Activated CD4-positive, alpha-beta T cell treated with anti-CD3 and anti-CD28 coated beads for 48 hours (primary cell): Measurements from ENCODE around the gene NTN1.

Experiments used
- DNase-seq: peaks from one replicate; pipeline ENCODE4 v3.0.0-alpha.2; 2020

Gene NTN1

GRCh38 chr17:9235346-9235745 is 214.0 kb downstream of the NTN1 start:
- peak; percentile 42 for DNase-seq

DNA sequence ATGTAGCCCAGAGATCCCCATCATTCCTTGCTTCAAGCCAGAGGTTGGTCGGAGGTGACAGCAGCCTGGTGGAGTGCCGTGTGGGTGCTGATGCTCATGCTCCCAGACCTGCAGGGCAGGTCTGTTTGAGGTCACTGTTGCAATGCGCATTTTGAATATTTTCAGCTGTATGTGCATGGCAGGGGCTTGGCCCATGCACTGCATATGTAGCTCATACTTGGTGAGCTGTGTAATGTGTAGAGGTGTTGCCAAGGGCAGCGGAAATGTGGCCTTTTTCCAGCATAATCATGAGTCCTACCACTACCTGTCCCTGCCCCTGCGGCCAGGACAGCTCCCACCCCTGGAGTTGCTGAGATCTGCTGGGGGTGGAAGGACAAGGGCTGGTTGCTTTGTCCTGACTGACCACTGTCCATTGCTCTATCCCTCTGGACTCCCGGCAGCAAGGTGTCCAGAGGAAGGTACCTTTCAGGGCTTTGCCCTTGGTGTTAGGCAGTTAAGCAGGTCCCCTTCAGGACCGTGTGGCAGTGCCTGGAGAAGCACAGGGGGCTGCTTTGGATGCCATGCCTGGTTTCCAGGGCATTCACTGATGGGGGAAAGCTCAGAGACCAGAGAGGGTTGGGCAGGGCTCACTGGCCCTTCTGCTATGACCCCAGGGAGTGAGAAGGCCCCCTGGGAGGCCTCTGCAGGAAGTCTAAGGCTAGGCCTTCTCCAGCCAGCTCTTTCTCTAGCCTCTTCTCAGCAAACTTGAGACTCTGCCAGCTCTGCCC is 215.2 kb downstream of the NTN1 start:
- no peak for DNase-seq

DNA sequence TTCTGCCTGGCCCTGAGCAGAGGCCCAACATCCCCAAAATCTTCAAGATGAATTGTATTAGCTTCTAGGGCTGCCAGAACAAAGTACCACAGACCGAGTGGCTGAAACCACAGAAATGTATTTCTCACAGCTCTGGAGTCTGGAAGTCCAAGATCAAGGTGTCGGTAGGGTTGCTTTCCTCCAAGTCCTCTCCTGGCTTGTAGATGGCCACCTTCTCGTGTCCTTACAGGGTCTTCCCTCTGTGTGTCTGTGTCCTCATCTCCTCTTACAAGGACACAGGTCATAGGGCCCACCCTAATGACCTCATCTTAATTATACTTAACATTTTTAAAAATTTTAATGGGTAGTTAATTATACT is 215.7 kb downstream of the NTN1 start:
- DNase-seq = no peak

DNA sequence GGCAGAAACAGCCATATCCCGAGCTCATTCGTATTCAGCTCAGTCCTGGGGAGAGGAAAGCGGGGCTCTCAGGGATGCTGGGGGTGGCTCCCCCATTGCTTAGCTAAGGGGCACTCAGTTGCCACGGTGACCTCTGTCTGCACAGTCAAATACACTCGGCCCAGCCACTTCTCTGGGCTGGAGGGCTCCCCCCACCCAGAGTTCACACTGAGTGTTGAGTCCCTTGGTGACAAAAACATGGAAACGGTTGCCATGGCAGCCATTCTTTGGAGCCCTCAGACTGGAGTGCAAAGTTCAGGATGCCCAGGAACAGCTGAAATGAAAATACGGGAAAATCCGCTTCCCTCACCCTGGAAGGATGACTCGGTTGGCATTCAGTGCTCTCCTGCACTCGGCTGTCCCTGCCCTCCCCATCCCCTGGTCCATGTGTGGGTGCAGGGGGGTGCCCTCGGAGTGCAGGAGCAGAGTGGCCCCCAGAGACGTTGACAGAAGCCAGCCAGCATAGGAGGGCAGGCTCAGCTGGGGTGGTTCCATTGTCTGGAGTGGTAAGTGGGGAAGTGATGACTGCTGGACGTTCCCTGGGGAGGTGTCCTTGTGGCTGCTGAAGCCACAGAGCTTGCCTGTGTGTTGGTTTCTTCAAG is 216.5 kb downstream of the NTN1 start:
- DNase-seq = no peak

- no peak for DNase-seq
These were observed 217.3 kb downstream of the NTN1 start for GRCh38 chr17:9238340-9239245.

DNA sequence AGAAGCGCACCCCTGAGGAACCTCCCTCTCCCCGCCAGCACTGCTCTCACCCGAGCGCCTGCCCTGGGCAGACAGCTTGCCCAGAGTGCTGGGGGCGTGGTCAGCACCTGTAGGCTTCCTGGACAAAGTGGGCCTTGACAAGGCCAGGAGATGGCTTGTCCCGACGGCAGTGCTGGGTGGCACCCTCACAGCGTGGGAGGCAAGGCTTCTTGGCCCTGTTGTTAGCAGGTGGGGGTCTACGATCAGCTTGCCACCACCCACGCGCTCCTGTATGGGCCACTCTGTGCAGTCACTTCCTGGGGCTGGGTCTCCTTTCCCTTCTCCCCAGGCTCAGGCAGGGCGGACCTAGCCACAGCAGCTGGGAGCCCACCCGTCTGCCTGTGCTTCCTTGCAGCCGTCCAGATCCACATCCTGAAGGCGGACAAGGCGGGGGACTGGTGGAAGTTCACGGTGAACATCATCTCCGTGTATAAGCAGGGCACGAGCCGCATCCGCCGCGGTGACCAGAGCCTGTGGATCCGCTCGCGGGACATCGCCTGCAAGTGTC is 218.0 kb downstream of the NTN1 start:
- DNase-seq = peak; percentile 47

GRCh38 chr17:9239793-9240658 is 218.7 kb downstream of the NTN1 start:
- peak; percentile 75 for DNase-seq

- DNase-seq = no peak
These were observed 219.5 kb downstream of the NTN1 start for GRCh38 chr17:9240659-9241370.

GRCh38 chr17:9241371-9241712 is 220.0 kb downstream of the NTN1 start:
- no peak for DNase-seq

- no peak for DNase-seq
These were observed 220.6 kb downstream of the NTN1 start for GRCh38 chr17:9241774-9242496.

DNA sequence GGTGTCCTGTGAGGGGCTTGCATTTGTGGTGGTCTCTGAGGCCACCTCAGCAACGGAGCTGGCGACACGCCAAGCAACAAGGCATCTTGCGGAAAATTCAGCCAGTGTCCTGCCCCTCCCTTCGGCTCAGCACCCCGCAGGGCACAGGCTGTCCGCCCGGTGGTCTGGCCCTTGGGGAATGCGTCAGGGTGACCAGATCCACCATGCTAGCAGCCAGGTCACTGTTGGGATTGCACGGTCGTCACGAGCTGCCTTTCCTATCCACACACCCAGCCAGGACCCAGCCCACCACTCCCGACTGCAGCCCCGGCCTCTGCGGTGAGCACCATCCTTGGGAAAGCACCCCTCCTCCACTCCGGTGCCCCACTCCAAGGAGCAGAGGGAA is 221.2 kb downstream of the NTN1 start:
- DNase-seq = no peak

DNA sequence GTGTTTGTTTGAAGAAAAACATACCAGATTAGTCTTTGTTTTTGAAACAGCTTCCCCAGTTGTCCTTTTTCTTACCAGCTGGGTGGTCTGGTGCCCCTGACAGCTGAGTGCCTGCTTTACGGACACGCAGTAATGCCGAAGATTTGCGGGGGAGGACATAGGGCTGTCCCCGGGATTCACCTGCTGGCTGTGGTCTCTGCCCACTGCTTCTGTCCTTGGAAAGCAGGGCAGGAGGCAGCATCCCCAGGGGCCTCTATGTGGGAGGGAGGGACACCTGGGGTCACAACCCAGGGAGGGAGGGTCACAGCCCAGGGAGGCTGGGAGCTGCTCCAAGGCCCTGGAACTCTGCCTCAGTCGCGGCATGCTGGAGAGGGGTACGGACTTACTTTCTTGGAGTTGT is 221.7 kb downstream of the NTN1 start:
- no peak for DNase-seq

DNA sequence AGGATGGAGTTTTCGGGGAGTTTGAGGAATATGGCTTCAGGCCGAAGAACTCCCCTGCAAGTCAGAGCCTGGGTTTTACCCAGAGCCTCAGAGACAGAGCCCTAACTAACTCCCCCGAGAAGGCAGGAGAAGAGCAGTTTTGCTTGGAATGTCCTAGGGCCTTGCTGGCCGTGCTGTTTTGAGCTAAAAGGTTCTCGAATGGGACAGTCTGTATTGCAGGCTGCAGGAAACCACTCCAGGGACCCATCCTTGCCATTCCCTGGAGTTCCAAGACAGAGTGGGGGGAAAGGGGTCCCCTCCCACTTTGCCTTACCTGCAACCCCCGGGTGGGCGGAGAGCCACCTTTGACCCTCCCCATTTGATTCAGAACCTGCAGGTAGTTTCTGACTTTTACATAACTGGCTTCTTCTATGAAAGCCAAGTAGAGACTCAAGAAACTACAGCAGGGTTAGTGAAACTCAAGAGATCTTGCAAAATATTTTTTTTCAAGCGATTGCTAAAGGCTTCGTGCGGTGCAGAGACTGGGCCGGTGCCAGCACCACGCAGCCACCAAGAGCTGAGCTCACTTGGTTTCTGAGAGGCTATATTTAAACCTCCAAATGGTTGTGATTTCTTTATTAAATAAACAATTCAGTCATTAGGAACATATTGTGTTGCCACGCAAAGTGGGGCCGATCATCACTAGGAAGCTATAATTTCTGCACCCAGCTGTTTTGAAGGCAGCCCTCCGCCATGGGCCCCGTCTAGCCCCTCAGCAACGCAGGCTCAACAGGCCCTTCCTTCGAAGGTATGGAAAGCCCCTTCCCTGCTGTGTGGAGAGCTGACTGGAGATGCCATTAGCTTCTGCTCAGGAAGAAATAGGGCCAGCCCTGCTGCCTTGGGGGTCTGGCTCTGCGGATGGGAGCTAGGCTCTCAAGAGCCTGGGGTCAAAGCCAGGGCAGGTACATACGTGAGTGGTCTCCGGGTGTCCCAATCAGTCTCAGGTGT is 223.0 kb downstream of the NTN1 start:
- DNase-seq = no peak

DNA sequence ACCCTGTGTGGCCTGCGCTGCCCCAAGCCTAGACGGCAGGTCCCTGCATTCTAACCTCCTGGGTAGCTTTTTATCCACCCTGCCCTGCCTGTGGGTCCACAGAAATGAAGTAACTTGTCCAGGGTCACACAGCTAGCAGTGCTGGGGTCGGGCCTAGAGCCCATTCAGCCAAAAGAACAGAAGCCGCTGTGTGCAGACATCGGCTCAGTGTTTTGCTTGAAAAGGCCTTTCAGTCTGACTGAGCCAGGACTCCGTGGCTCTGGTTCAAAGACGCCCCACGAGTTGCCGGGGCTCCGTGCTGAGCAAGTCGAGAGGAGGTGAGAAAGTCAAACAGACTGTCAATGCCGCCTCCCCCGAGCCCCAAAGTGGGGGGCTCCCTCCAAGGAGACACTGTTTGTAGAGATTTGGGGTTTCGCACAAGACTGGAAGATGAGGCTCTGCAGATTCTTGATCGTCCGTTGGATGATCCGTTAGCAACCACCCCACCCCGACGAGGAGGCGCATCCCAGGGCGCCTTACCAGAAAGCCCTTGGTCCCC is 226.2 kb downstream of the NTN1 start:
- no peak for DNase-seq

GRCh38 chr17:9249245-9249953 is 228.1 kb downstream of the NTN1 start:
- no peak for DNase-seq

DNA sequence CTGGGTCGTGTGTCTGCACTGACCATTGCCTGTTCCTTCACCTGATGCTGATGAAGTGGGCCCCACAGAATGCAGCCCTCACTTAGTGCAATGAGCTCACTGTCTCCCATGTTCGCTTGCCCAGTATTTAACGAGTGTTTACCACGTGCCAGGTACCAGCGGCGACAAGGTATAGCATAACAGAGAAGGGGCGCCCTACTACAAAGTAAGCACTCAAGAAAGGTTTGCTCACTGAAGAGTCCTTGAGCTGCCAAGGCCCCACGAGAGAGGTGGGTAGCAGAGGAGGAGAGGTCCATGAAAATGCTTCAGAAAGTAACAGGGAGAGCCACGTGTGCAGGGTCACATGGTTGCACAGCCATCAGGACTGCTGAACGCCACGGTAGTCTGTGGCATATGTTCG is 230.0 kb downstream of the NTN1 start:
- no peak for DNase-seq

DNA sequence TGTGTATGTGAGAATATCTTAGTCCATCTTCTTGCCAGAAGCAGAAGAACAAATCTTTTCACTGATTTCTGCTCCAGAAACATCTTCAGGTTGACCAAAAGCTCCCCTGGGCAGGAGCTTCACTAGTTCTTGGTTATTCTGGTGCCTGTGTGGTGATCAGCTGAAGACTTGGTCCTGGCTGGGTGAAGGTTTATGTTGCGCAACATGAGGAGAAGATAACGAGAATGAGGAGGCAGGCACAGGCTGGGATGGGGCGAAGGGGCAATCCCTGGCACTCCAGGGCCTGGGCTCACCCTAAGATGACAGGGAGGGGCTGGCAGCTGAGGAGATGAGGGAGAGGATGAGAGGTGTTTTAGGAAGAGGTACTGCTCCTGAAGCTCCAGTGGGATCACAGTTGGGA is 232.0 kb downstream of the NTN1 start:
- no peak for DNase-seq

- no peak for DNase-seq
These were observed 233.5 kb downstream of the NTN1 start for GRCh38 chr17:9254841-9255240.

- DNase-seq = no peak
These were observed 234.5 kb downstream of the NTN1 start for GRCh38 chr17:9255833-9256232.
